H4 (cell line): Measurements from ENCODE around the gene GANAB. TPM values are rescaled to one million over a fixed set of nuclear protein-coding genes. Genes with fewer than 3 reads are reported as not detected.
"Not testable (repeated sequence)": the region's sequence is repeated elsewhere in the genome, so short reads cannot be mapped to it uniquely, and the experiment has no call there.

Source experiments
- DNase-seq: peaks from one replicate; pipeline ENCODE4 v3.0.0-alpha.2; 2015; ENCODE audit warnings: low spot score
- total RNA-seq: library from RNA; depleted of rRNA; stranded (reverse); fragments of >200 nt; shearing (Covaris generic); gene quantifications from 2 replicates; pipeline ENCODE4 v1.2.3, GENCODE V29; 2014

Gene GANAB
- total RNA-seq, 1 experiment from 2014 or later: 142 TPM

DNA sequence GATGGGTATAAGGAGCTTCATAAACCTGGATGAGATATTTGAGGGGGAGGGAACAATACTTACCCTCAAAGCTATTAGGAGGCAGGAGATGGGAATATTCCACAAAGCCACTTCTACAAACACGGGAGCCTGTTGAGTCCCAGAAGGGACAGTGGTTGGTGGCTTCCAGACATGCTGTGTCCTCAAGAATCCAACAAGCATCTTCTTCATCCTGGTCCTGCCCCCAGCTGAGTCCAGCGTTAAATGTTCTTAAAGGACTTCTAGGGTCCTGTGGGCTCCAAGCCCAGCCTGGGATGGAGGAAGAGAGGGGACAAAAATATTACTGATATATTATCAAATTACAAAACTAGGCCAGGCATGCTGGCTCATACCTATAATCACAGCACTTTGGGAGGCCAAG lies 21.0 kb upstream of the GANAB start:
- DNase-seq: no peak

DNA sequence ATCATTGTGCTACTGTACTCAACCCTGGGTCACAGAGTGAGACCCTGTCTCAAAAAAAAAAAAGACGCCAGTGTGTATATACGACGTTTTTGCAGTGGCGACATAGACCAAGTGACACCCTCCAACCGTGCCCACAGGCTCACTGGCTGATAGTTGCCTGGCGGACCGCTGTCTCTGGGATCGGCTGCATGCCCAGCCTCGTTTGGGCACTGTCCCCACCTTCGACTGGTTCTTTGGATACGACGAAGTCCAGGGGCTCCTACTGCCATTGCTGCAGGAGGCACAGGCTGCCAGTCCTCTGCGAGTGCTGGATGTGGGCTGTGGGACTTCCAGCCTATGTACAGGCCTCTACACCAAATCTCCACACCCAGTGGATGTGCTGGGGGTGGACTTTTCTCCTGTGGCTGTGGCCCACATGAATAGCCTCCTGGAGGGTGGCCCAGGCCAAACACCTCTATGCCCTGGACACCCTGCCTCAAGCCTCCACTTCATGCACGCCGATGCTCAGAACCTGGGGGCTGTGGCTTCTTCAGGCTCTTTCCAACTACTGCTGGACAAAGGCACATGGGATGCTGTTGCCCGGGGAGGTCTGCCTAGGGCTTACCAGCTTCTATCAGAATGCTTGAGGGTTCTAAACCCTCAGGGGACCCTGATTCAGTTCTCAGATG lies 20.0 kb upstream of the GANAB start:
- no peak for DNase-seq

DNA sequence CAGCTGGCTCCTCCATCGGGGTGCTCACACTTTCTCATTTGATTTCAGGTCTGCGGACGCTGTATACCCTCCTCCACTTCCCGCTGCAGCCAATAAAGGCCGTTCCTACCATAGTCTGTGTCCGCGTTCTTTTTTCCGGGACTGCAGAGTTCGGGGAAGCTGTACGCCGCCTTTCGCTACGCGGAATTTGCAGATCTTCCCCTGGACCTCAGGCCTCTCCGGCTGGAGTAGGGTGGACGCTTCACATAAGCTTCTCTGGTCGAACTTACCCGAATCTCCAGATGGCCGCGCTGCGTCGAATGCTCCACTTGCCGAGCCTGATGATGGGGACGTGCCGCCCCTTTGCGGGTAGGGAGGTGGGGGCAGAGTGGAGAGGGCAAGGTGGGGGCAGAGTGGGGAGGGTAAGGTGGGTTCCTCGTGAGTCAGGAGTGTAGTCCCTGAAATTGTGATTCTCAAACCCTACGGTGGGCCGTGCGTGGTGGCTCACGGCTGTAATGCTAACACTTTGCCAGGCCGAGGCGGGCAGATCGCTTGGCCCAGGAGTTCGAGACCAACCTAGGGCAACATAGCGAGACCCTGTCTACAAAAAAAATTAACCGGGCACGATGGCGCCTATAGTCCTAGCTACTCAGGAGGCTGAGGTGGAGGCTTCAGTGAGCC lies 19.3 kb upstream of the GANAB start:
- DNase-seq: peak; percentile 48

DNA sequence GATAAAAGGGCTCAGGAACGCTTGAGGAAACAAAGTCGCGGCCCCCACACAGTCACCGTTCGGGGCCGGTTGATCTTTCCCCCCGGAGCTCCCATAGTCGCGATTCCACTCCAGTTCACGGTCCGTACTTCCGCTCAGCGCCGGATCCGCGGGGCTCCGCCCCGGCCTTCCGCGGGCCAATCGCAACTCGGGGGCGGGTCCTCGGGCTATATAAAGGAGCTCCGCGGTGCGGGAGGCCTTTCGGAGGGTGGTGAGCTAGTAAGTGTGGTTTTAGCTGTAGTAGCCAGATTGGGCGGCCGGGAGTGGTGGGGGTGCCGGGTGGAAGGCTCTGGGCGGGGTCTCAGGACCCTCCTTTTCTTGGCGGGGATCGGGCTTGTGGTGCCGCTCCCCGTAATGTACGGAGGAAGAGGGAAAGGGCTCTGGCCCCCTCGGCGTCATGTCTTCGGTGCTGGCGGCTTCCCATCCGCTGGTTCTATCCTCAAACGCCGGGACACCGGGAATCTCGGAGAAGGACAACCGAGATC lies 18.7 kb upstream of the GANAB start, which contains the start of the genes C11orf98 and CSKMT:
Gene C11orf98 (minus strand): TSS at position 136 of the 524 bp plus-strand sequence. CDS start 41 bp downstream, at position 95.
Gene CSKMT (plus strand): TSS at position 238 of the 524 bp plus-strand sequence. CDS start 568 bp downstream, outside the sequence.
- peak; percentile 84 for DNase-seq

DNA sequence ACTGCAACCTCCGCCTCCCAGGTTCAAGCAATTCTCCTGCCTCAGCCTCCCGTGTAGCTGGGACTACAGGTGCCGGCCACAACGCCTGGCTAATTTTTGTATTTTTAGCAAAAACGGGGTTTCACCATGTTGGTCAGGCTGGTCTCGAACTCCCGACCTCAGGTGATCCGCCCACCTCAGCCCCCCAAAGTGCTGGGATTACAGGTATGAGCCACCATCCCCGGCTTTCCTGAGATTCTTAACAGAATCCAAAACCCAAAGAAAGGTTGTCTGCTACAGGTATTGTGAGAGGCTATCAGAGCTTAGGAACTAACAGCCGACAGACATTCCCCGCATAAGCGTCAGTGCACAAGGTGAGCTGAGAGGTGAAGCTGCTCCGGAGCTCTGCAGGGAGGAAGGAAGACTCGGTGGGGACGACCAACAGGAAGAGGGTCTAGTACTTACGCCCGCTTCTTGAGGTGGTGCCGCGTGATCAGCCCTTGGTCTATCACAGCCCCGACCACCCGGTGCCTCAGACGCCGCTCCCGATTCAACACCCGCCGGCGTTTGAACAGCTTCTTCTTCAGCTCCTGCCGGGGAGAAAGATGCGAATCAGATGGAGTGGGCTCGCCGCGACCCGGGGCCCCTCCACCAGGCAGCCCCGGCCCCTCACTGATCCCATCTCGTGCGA lies 18.1 kb upstream of the GANAB start:
- peak; percentile 38 for DNase-seq

DNA sequence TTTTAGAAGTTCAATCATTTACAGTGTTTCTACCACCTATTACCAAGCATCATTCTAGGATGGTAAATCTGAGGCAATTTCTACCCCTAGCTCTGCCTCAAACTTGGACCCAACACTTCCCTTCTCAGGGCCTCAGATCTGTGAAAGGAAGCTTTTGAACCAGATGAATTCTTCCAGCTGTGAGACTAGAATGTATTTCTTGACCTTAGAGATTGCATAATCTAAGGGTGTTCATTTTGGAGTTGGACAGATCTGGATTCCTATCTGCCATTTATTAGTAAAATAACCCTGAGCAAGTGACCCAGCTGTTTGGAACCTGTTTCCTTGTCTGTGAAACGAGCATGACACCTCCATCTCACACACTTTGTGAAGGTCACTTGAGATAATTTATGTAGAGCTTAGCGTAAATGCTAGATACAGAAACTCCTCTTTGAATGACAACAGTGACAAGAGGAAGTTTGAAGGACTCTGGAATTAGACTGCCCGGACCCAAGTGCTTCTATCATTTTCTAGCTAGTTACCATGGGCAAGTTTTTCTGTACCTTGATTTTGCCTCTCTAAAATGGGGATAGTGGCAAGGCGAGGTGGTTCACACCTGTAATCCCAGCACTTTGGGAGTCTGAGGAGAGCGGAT lies 10.5 kb upstream of the GANAB start:
- DNase-seq: no peak

- DNase-seq: no peak
Measured at GRCh38 chr11:62654297-62654696, 7.9 kb upstream of the GANAB start.

GRCh38 chr11:62652161-62653006 lies 6.0 kb upstream of the GANAB start:
- DNase-seq: no peak

GRCh38 chr11:62650283-62650682 lies 3.9 kb upstream of the GANAB start:
- not testable (repeated sequence) for DNase-seq

GRCh38 chr11:62649486-62649885 lies 3.1 kb upstream of the GANAB start:
- no peak for DNase-seq

DNA sequence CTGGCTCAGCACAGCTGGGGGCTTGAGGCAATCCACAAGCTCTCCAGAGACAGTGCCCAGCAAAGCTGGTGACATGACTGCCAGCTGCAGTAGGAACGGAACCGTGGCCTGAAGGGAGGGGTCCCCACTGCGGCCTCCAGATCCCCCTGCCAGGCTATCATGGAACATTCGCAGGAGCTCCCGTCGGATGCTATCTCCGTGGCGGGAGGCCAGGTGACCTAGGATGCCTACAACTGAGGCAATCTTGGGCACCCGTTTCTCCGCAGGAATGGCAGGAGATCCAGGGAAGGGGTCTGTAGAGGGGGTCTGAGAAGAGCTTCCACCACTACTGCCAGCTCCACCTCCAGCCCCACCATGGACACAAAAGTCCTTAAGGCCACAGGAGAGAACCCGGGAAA lies 2.6 kb upstream of the GANAB start:
- no peak for DNase-seq

DNA sequence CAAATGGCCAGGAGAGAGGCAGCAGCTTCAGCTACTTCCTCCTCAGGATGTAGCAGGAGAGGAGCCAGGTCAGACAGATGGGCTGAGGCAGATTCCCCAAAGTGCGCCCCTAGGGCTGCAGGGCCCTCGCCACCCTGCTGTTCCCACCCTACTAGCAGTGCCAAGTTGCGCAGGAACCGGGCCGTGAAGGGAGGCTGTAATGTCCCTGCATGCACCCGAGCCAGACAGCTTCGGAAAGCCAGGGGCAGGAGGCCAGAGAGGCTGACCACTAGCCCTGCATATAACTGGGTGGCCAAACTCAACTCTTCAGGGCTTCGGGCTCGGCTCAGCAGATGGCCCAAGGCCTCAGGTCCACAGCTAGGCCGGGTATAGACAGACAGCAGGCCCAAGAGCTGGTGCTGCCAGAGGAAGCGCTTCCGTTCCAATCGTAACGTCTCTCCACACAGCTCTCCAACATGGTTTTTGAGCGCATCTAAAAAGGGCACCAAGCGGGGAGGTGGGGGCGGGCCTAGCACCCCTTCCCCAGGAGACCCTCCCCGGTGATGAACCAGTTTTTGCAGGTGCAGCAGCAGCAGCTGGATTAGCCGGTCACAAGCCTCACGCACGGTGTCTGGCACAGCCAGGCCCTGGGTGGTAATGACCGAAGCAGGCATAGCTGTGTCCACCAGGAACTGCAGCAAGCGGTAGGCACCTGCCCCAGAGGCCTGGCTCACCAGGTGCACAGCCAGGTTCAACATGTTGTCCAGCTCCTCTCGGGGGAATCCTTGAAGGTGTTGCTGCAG lies 2.0 kb upstream of the GANAB start:
- no peak for DNase-seq

GRCh38 chr11:62647609-62648005 lies 1.2 kb upstream of the GANAB start:
- no peak for DNase-seq

- DNase-seq: no peak
Measured at GRCh38 chr11:62646825-62647608, 604 bp upstream of the GANAB start.

- DNase-seq: no peak
Measured at GRCh38 chr11:62645671-62645945, 805 bp downstream of the GANAB start.

DNA sequence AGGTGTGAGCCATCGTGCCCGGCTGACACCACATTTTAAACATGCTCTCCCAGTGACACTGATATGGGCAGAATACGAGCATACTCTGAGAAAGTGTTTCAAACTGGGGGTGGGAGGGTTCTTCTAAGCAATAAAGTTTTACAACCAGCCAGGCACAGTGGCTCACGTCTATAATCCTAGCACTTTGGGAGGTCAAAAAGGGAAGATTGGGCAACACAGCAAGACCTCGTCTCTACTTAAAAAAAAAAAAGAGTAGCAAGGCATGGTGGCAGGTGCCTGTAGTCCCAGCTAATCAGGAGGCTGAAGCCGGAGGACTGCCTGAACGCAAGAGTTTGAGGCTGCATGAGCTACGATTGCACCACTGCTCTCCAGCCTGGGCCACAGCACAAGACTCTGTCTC lies 2.2 kb downstream of the GANAB start:
- no peak for DNase-seq

GRCh38 chr11:62632492-62632891 lies 13.9 kb downstream of the GANAB start:
- no peak for DNase-seq

GRCh38 chr11:62627713-62628112 lies 18.7 kb downstream of the GANAB start:
- DNase-seq: no peak

DNA sequence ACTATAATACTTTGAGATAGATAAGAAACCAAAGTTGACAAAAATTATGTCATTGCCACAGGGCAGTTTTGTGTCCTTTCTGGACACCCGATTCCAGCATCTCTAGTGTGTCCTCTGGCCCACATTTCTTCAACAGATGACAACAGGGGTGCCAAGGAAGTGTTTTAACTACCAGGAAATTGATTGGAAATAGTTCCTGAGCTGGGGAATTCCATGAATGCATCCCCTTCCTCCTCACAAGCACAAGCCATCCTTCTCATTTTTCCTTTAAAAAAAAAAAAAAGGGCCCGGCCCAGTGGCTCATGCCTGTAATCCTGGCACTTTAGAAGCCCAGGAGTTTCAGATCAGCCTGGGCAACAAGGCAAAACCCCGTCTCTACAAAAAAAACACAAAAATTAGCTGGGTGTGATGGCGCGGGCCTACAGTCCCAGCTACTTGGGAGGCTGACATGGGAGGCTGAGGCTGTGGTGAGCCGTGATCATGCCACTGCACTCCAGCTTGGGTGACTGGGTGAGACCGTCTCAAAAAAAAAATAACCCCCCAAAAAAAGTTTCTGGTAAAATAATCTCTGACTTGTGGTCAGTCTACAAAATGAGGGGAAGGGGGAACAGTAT lies 23.8 kb downstream of the GANAB start:
- no peak for DNase-seq
